HG03135 (cell line): ENCODE results near the gene PAM16.
A peak's percentile ranks its signal among the peaks of the same experiment; 100 is the strongest.

Experiments
- ATAC-seq: cut with Tn5 transposase; IDR thresholded peaks from one replicate; pipeline ENCODE4 v1.9.1; 2021; ENCODE audit warnings: mild to moderate bottlenecking, moderate library complexity; ENCODE audit not compliant: unreplicated experiment

The PAM16 gene

DNA sequence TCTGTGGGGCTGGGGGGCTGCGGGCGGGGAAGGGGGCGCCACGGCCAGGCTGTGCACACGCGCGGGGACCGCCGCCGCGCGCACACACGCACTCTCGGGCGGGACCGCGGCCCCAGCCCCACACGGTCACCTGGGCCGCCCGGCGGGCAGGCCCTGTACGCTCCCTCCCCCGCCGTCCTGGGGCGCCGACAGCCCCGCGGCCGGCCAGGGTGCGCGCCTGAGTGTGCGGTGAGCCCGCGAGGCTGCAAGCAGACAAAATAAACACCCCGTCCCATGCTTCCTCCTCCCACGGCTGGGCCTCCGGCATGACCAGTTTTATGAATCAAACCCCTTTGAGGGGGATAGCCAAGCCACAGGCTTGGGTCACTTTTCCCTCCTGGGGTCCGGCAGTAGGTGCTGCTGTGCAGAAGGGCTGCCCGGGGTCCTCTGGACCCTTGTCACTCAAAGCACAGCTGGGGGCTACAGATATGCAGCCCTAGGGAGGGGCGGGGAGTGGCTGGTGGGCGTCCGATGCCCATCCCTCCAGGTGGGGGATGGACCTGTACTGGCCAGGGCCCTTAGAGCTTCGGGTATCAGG lies 21.0 kb upstream of the PAM16 start:
- ATAC-seq, result peak; percentile 36

DNA sequence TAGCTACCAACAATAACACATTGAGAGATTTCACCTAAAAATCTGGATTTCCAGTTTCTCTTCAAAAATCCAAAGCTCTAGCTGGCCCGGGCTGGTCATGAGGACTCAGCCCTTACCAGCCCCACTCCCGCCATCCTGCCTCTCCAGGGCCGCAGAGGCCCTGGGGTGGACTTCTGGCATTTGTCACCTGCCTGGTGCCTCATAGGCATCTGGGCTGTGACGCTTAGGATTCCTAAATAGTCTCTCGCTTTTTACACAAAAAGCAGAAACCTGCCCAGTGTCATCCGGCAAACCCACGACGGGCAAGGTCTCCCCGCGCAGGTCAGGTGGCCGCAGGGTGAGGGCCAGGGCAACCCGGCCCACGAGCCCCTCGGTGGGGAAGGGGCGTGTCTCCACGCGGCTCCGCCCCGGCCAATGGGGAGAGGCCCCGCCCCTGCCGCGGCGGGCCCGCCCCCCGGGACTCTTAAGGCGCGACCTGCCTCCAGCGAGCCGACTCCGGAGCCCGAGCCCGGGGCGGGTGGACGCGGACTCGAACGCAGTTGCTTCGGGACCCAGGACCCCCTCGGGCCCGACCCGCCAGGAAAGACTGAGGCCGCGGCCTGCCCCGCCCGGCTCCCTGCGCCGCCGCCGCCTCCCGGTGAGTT lies 20.4 kb upstream of the PAM16 start, which contains the start of gene VASN:
Gene VASN (plus strand): TSS at position 492 of the 644 bp plus-strand sequence. CDS start 9,030 bp downstream, outside the sequence.
- ATAC-seq, result peak; percentile 55

DNA sequence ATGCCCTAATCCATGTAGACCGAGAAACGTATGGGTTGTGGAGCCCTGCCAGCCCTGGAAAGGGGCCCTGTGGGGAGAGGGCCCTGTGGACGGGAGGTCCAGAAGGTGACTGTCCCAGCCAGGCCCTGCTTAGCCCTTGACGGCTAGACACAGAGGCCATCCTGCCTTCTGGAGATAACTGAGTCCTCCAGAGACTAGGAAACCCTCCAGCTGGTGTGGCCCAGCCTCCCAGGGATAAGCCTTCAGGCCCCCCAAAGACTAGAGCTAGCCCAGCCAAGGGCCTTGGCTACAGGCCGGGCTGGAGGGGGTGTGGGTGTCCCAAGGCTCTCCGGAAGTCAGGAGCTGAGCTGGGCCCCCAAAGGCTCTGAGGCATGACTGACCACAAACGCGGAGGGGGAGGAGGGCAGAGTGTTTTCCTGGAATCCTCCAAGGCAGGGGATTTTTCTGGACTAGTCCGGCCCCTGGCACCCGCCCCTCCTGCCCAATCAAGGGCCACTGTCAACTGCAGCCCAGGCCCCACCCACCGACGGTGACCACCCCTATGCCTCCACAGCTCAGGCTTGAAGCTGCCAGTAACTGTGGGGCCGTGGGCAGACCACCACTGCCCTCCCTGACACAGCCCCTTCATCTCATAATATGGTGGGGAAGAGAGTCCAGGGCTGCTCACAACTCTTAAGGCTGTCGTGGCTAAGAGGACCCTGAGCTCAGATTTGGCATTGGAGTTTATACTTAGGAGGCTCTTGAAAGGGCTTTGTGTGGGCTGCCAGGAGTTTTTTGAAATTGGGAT lies 19.6 kb upstream of the PAM16 start:
- ATAC-seq, result no peak

DNA sequence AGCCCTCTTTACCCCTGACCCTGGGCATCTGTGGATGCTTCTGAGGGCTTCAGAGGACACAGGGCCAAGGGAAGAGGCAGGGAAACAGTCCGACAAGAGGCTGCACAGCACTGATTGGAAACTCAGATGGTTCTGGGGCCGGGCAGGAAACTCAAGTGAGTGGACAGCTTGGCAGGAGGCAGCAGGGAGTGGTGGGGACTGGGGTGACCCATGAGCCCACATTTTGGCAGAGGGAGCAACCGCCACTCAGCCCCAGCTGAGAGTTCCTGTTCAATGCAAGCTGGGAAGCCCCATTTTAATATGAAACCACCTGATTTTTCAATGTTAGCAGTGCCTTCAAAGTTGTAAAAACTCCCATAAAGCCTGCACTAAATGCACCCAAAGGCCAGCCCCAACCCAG lies 19.0 kb upstream of the PAM16 start:
- no peak for ATAC-seq

DNA sequence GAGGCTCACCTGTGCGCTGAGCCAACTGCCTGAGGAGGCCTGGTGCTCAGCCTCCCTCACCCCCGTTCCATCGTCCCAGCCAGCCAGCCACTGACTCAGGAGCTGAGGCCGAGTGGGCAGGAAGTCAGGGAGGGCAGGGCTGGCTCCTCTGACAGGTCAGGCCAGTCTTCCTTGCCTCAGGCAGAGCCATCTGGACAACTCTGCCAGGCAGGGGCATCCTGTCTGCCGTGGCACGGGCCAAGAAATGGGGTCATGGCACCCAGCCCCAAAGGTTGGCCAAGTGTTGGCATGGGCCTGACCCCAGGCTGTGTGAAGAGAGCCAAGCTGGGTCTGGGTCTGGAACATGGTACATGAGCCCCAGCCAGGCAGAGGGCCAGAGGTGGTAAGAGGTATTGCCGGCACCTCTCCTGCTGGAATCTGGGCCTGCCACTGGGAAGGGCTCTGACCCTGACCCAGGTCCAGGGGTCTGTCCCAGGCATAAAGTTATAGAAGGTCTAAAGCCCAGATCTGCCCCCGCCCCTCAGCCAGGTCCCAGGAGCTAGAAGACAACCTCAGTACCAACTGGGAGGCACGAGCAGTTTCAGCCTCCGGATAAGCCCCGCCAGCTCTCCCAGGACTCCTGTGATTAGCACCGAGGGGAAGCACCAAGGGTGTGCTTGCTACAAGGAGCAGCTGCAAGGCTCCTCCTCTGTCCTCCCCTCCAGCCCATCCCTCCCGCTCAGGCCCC lies 18.0 kb upstream of the PAM16 start:
- ATAC-seq, result no peak

DNA sequence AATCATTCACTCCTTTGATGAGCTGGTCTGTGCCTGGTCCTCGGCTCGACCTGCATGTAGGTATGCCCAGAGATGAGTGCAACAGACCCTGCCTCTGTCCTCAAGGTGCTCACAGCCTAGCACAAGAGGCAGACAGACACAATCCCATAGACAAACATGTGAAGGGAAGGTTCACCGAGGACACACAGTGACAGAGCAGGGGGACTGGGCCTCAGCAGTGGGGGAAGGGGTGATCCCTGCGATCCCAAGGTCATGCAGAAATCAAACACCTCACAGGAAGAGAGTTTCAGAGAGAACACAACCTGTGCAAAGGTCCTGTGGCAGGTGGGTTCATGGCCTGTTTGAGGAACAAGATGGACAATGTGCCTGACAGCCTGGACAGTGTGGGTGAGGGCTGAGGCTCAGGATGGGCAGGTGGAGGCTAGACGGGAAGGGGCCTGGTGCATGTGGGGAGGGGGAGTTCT lies 16.3 kb upstream of the PAM16 start:
- ATAC-seq, result no peak

DNA sequence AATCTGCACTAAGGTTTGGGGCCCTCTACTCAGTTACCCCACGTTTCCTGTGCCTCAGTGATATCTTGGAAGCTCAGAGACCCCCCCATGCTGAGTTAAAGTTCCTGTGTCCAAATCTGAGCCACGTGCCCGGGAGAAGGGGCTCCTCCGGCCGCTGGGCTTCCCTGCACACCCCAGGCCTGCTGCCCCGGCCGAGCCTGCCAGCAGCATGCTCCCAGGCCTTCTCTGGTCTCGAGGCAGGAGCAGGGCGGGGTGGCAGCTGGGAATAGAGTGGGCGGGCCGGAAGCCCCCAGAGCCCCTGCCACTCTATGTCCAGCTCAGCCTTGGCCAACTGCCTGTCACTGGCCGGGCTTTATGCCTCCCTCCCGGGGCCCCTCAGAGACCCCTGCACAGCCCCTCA lies 14.9 kb upstream of the PAM16 start:
- ATAC-seq, result no peak

DNA sequence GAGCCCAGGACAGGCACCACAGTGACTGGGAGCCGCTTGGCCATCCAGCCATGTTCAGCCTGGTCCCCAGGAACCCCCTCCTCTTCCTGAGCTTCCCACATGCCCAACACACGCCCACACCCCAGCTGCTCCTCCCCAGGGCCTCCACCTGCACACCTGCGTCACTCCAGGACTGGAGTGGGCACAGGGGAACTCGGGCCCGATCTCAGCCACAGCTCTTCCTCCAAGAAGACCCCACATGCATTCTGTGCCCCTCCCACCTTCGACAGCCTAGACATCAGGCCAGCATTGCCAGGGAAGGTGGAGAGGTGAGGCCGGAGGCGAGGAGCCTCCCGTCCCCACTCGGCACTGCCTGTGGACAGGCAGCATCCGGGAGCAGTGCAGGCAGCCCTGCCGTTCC lies 14.5 kb upstream of the PAM16 start:
- no peak for ATAC-seq

DNA sequence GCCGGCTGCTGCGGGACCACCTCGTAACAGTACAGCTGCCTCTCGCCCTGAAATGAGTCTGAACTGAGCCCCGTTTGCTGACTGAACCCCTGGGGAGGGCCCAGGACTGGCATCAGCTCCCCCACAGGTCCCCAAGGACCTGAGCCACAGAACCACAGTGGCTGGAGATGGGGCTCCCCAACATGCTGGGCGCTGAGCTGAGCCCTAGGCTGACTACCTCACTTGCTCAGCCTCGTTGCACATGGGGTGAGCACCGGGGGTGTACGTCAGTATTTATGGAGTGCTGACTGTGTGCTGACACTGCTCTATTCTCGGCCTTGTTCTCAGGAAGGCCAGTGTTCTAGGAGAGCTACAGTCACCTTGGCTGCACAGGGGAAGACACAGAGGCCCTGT lies 13.9 kb upstream of the PAM16 start:
- ATAC-seq, result no peak

DNA sequence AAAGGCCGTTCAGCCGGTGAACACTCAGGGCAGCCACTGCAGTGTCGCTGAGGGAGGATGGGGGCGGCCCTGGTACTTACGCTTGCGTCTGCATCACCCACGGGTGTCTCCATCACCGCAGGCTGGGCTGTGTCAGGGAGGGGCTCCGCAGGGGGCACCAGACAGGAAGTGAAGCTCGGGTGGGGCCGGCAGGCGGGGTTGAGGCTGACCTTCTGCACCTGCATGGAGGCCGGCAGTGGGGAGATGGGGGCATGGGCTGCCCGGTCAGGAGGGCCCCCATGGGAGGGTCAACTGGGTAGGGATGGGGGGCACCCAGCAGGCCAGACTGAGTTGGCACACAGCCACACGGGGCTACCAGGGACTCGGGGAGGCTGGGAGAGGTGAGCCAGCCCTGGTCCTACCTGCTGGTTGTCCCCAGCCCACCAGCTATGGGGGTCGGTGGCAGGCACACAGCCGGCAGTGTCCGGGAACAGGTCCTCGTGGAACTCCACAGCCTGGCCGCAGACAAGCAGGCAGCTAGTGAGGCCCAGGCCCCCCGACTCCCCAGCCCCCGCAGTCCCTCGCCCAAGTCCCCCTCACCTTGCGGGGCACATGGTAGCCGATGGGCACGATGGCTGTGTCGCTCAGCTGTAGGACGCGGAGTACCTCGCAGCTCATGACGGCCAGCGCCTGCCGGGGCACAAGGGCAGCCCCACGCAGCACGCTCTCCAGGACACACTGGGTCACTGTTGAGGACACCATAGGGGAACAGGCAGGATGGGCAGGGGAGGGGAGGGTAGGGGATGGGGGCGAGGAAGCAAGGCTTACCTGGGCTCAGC lies 13.3 kb upstream of the PAM16 start:
- ATAC-seq, result no peak

DNA sequence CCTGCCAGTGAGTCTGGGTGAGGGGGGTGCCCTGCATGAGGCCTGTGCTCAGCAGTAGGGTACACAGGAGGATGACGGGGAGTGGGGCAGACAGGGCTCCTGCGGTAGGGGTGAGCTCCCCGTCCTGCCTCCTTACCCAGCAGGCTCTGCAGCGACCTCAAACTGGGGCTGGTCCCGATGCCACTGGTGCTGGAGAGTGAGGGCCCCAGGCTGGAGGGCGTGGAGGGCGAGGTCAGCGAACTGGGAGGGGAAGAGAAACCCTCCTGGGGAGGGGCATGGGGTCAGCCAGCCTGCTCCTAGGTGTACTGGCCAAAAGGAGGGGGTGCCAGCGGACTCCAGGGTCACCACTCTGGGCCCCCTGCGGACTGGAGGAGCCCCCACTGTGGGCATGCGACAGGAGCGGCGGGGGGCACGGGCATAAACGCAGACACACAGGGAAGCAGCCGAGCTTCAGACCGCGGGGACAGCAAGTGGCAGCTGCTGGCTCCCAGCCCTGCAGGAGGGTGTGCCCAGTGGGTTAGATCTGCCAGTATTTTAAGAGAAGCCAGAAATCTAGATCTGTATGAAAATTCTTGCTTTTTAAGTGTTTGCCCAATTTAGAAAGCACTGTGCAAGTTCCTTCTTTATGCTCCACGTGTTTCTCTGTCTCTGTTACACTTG lies 11.5 kb upstream of the PAM16 start:
- no peak for ATAC-seq

DNA sequence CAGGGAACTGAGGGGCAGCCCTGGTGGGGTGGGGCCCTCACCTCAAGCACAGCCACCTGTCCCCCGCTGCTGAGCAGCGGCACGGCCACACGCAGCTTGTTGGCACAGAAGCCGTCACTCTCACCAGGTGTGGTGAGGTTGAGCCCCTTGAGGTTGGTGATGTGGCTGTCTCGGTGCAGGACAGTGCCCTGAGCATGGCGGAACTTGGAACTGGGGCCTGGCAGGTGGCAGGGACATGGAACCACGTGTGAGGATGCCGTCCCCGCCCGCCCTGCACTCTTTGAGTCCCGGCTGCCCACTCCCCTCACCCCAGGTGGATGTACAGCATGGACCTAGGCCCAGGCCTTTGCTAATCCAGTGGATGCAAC lies 10.8 kb upstream of the PAM16 start:
- no peak for ATAC-seq

DNA sequence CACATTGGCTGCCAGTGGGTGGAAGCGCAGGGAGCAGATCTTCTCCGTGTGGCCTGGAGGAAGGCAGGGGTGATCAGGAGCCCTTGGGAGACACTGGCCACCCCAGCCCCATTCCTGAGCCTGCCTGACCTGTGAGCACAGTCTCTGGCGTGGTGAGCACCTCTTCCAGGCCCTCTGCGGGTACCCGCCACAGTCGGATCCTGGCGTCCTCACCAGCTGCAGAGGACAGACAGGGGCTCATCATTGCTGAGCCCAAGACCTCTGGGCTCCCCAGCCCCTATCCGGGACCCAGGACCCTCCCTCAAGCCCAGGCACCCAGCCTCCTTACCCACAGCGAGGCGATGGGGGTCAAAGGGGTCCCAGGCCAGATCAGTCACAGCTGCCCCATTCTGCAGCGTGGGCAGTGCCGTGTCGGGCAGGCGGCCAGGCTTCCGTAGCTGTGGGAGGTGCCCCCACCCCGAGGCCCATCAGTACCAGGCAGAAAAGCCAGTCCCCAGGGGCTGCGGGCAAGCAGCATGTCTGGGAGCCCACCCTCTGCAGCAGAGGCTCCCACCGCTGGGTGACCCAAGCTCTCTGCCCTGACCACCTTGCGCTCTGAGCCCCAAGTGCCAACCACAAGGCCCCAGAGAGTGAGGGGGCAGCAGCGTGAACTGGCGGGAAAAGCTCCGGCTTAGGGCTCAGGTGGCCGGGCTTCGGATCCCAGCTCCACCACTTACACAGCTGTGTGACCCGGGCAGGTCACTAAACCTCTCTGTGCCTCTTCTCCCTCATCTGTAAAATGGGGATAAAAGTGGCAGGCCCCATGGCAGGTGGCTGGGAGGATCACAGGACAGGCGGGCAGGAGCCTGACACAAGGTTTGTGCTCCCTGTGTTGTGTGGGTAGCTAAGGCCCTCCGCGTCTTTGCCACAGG lies 10.2 kb upstream of the PAM16 start:
- ATAC-seq, result no peak

DNA sequence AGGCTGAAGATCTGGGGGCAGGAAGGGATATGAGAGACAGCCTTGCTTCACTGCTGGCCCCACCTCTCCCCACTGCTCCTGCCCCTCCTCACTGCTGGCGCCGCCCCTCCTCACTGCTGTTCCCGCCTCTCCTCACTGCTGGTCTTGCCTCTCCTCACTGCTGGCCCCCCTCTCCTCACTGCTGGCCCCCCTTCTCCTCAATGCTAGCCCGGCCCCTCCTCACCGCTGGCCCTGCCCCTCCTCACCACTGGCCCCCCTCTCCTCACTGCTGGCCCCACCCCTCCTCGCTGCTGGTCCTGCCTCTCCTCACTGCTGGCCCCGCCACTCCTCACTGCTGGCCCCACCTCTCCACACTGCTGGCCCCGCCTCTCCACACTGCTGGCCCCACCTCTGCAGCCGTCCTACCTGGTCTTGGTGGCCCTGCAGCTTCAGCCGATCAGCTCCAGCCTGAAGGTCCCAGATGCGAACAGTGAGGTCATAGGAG lies 9.5 kb upstream of the PAM16 start:
- no peak for ATAC-seq

DNA sequence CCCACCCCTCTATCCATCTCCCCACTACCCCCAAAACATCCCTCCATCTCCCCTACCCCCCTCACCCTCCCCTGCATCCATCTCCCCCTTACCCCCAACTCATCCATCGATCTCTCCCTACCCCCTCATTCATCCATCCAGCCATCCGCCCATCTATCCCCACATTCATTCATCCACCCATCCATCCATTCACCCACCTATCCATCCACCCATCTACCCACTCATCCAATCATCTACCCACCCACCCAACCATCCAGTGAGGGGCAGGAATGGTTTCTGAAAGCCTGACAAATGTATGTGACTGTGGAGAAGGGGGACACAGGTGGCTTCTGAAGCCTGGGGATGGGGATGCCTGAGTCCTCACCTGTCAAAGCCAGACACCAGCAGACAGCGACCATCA lies 8.8 kb upstream of the PAM16 start:
- ATAC-seq, result no peak

DNA sequence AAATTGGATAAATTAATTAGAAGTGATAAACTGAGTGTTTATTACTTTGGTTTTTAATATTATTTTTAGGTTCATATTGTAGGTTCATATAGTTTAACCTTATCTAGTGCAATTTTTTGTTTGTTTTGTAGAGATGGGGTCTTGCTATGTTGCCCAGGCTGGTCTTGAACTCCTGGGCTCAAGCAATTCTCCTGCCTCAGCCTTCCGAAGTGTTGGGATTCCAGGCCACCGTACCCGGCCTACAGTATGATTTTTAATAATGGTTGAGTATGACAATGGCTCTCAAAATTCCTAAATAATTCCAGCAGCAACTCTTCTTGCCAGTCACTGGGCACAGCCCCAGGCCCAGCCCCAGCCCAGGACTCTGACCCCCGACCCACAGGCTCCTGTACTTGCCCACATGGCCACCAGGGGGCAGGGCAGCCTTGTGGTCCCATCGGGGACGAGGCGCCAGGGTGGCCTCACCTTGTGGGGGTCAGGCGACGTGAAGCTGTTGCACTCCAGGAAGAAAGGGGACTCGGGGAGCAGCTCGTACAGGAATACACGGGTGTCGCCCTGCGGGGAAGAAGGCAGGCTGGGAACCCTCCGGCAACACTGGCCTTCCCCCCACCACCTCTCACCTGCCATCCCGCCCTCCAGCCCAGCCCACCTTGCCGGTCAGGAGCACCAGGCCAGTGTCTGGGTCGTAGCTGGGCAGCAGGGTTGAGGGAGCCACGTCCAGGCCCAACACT lies 7.9 kb upstream of the PAM16 start:
- no peak for ATAC-seq

DNA sequence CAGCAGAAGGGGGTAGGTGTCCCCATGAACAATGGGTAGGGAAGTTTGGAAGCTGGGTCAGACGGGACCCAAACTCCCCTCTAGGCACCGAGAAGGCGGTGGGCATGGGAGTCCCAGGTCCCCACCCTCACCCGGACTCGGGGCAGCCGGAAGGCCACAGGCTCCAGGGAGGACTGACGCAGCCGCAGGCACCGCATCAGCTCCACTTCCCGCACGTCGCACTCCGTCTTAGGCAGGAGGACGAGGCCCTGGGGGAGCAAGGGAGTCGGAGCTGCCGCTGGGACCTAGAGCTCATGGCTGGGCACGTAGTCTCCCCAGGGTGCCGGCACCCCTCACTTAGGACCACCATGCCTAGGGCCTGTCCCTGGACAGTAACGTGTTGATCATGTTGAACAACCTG lies 7.1 kb upstream of the PAM16 start:
- ATAC-seq, result no peak

DNA sequence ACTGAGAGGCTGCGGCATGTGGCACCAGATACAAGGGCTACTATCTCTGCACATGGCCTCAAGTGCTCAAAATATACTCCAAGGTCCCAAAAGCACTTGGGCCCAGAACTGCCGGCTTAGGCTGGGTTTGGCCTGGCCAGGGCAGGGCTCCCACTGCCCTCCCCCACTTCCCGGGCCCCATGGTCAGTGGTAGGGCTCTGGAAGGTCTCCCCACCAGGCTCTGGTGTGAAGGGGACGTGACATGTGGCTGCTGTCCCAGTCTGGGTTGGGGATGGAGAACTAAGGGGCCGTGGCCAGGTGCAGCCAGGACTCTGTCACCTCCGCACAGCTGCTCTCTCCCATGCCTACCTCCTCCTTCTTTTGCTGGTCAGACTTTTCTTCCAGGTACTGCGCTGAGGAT lies 5.7 kb upstream of the PAM16 start:
- ATAC-seq, result no peak
